ENCODE measurements around the gene DIAPH2.

DNA sequence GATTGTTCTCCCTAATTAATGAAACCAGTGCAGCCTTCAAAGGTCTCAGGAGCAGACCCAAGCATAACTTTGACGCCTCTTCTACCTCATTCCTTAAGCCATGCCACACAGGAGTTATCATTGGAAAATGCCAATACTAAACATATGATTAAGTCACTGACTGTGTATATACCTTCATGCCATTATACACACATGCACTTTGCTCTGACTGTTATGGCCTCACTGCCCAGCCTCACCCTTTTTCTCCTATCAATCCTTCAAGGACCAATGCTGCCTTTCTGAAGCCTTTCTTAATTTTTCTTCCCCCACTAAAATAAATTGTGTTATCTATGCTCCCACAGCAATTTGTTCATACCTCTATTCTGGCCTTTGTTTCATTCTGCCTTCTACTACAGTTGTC, 924.7 kb downstream of the DIAPH2 start:
- TF ChIP-seq, protein P1, sequence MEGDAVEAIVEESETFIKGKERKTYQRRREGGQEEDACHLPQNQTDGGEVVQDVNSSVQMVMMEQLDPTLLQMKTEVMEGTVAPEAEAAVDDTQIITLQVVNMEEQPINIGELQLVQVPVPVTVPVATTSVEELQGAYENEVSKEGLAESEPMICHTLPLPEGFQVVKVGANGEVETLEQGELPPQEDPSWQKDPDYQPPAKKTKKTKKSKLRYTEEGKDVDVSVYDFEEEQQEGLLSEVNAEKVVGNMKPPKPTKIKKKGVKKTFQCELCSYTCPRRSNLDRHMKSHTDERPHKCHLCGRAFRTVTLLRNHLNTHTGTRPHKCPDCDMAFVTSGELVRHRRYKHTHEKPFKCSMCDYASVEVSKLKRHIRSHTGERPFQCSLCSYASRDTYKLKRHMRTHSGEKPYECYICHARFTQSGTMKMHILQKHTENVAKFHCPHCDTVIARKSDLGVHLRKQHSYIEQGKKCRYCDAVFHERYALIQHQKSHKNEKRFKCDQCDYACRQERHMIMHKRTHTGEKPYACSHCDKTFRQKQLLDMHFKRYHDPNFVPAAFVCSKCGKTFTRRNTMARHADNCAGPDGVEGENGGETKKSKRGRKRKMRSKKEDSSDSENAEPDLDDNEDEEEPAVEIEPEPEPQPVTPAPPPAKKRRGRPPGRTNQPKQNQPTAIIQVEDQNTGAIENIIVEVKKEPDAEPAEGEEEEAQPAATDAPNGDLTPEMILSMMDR (IDR thresholded peaks at IDR 0.05) = no peak
- no peak for TF ChIP-seq POLR2A (IDR thresholded peaks at IDR 0.05)
